Measurements from ENCODE around the gene EARS2.

DNA sequence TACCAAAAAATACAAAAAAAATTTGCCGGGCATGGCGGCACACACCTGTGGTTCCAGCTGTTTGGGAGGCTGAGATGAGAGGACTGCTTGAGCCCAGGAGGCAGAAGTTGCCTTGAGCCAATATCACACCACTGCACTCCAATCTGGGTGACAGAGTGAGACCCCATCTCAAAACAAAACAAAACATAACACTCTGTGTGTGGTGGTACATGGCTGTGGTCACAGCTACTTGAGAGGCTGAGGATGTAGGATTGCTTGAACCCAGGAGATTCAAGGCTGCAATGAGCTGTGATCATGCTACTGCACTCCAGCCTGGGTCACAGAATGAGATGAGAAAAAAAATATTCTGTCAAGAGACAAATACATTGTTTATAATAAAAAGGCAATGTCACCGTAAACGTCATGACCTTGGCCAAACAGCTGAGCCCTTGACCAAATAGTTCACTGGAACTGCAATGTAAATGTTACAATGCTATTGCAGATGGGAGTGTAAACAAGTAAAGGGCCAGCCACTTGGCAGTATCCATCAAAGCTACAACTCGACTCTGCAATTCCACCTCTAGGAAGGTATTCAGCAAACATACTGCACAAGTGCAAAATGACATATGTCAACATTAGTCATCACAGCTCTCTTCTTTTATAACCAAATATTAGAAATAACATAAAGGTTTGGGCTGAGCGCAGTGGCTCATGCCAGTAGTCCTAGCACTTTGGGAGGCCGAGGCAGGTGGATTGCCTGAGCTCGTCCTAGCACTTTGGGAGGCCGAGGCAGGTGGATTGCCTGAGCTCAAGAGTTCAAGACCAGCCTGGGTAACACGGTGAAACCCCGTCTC is 16.9 kb downstream of the EARS2 start:
- TF ChIP-seq JUND (IDR thresholded peaks at IDR 0.05; ENCODE audit: low read length) (no peak), CEBPB (IDR thresholded peaks at IDR 0.05; ENCODE audit: low read depth, low read length) (no peak), JUN (IDR thresholded peaks at IDR 0.05; ENCODE audit: low read depth, low read length) (no peak), SUZ12 (IDR thresholded peaks at IDR 0.05; ENCODE audit: low read length) (no peak), RXRA (IDR thresholded peaks at IDR 0.05; ENCODE audit: insufficient read depth, low read depth, low read length) (no peak), YY1 (IDR thresholded peaks at IDR 0.05; ENCODE audit: low read depth, low read length) (no peak), POLR2A (IDR thresholded peaks at IDR 0.05; ENCODE audit: control extremely low read depth in 1 of 2, low read depth in 2 of 2, low read length in 2 of 2) (no peak)
- TF ChIP-seq, protein P1, sequence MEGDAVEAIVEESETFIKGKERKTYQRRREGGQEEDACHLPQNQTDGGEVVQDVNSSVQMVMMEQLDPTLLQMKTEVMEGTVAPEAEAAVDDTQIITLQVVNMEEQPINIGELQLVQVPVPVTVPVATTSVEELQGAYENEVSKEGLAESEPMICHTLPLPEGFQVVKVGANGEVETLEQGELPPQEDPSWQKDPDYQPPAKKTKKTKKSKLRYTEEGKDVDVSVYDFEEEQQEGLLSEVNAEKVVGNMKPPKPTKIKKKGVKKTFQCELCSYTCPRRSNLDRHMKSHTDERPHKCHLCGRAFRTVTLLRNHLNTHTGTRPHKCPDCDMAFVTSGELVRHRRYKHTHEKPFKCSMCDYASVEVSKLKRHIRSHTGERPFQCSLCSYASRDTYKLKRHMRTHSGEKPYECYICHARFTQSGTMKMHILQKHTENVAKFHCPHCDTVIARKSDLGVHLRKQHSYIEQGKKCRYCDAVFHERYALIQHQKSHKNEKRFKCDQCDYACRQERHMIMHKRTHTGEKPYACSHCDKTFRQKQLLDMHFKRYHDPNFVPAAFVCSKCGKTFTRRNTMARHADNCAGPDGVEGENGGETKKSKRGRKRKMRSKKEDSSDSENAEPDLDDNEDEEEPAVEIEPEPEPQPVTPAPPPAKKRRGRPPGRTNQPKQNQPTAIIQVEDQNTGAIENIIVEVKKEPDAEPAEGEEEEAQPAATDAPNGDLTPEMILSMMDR (IDR thresholded peaks at IDR 0.05; ENCODE audit: control extremely low read depth in 1 of 3, insufficient read depth in 1 of 3, low read depth in 1 of 3, low read length in 3 of 3) = no peak
- TF ChIP-seq, protein P2, sequence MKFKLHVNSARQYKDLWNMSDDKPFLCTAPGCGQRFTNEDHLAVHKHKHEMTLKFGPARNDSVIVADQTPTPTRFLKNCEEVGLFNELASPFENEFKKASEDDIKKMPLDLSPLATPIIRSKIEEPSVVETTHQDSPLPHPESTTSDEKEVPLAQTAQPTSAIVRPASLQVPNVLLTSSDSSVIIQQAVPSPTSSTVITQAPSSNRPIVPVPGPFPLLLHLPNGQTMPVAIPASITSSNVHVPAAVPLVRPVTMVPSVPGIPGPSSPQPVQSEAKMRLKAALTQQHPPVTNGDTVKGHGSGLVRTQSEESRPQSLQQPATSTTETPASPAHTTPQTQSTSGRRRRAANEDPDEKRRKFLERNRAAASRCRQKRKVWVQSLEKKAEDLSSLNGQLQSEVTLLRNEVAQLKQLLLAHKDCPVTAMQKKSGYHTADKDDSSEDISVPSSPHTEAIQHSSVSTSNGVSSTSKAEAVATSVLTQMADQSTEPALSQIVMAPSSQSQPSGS (IDR thresholded peaks at IDR 0.05; ENCODE audit: low read length) = no peak
